ENCODE data around the gene CYBC1. TPM values are rescaled to one million over a fixed set of nuclear protein-coding genes. Genes with fewer than 3 reads are reported as not detected.

The CYBC1 gene
- total RNA-seq, 1 experiment from 2014 or later = 71.7 TPM

DNA sequence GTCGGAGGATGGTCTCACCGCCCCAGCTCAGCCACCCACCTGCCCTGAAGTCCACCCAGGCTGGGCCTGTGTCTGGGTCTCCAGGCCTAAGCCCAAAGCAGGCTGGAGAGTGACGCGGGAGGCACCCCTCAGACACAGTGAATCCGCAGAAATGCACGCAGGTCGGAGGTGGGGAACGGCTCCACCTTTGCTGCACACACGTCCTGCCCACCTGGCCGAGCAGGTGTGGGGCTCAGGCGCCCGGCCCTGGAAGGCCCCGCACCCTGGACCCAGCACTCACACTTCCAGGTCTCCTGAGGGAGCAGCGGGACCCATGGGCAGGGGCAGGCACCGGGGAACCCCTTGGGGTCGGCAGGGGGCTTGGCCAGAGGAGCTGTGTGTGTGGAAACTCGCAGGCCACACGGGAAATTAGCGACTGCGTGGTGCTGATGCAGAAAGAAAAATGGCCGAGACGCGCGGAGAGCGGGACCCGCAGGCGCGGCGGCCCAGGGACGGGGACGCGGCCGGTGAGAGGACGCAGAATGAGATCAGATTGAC is 10.7 kb downstream of the CYBC1 start:
- DNase-seq (ENCODE audit: low spot score) (no peak), ATAC-seq (no peak)
- TF ChIP-seq, protein P1, sequence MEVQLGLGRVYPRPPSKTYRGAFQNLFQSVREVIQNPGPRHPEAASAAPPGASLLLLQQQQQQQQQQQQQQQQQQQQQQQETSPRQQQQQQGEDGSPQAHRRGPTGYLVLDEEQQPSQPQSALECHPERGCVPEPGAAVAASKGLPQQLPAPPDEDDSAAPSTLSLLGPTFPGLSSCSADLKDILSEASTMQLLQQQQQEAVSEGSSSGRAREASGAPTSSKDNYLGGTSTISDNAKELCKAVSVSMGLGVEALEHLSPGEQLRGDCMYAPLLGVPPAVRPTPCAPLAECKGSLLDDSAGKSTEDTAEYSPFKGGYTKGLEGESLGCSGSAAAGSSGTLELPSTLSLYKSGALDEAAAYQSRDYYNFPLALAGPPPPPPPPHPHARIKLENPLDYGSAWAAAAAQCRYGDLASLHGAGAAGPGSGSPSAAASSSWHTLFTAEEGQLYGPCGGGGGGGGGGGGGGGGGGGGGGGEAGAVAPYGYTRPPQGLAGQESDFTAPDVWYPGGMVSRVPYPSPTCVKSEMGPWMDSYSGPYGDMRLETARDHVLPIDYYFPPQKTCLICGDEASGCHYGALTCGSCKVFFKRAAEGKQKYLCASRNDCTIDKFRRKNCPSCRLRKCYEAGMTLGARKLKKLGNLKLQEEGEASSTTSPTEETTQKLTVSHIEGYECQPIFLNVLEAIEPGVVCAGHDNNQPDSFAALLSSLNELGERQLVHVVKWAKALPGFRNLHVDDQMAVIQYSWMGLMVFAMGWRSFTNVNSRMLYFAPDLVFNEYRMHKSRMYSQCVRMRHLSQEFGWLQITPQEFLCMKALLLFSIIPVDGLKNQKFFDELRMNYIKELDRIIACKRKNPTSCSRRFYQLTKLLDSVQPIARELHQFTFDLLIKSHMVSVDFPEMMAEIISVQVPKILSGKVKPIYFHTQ (CRISPR knock-in tag; IDR thresholded peaks at IDR 0.05) = no peak
- TF ChIP-seq, protein P2, sequence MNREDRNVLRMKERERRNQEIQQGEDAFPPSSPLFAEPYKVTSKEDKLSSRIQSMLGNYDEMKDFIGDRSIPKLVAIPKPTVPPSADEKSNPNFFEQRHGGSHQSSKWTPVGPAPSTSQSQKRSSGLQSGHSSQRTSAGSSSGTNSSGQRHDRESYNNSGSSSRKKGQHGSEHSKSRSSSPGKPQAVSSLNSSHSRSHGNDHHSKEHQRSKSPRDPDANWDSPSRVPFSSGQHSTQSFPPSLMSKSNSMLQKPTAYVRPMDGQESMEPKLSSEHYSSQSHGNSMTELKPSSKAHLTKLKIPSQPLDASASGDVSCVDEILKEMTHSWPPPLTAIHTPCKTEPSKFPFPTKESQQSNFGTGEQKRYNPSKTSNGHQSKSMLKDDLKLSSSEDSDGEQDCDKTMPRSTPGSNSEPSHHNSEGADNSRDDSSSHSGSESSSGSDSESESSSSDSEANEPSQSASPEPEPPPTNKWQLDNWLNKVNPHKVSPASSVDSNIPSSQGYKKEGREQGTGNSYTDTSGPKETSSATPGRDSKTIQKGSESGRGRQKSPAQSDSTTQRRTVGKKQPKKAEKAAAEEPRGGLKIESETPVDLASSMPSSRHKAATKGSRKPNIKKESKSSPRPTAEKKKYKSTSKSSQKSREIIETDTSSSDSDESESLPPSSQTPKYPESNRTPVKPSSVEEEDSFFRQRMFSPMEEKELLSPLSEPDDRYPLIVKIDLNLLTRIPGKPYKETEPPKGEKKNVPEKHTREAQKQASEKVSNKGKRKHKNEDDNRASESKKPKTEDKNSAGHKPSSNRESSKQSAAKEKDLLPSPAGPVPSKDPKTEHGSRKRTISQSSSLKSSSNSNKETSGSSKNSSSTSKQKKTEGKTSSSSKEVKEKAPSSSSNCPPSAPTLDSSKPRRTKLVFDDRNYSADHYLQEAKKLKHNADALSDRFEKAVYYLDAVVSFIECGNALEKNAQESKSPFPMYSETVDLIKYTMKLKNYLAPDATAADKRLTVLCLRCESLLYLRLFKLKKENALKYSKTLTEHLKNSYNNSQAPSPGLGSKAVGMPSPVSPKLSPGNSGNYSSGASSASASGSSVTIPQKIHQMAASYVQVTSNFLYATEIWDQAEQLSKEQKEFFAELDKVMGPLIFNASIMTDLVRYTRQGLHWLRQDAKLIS (CRISPR knock-in tag; IDR thresholded peaks at IDR 0.05; ENCODE audit: borderline replicate concordance) = no peak
- TF ChIP-seq PRRX2 (CRISPR knock-in tag; IDR thresholded peaks at IDR 0.05) = no peak
- no peak for TF ChIP-seq OVOL2 (CRISPR knock-in tag; IDR thresholded peaks at IDR 0.05; ENCODE audit: borderline replicate concordance)
- no peak for TF ChIP-seq JUN (CRISPR knock-in tag; IDR thresholded peaks at IDR 0.05)
- Mint-ChIP-seq H3K27me3 (ENCODE audit: low read depth) (no peaks in the 10 kb centered on the region), H3K36me3 (peaks cover 4% of the 10 kb centered on the region; the same call in 1 of the 2 replicates), H3K4me3 (no peak overlapping the region), H3K9me3 (no peaks in the 10 kb centered on the region), H3K27ac (no peak overlapping the region), H3K4me1 (peaks cover 13% of the 10 kb centered on the region)
- POLR2A ChIA-PET = no interaction called here
- CTCF ChIA-PET = interaction anchor here (1.4 kb wide), 1 partner anchor 15 kb away, joined by 4 read pairs; no protein-coding TSS in a partner anchor

DNA sequence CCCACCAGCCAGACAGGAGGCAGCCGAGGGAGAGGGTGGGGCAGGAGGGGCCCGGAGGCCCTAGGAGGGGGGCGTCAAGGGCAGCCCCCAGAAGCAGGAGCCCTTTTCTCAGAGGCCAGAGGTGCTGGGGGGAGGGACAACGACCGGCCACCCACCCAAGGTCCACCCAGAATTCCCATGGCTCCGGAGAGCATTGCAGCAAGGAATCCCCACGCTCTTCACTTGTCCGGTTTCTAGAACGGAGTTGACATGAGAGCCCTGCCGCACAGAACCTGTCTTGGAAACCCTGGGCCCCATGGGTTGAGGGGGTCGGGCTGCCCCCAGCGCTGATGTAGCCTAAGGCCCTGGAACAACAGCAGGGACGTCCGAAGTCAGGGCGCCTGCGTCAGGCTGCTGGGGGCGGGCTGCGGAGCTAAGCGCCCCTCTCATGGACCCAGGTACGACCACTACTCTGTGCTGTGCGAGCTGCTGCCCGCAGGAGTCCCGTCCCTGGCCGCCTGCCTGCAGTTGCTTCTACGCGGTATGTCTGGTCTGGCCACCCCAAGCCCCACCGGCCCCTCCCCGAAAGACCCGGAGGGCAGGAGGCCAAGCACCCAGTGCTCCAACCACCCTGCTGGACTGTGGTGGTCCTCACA is 11.2 kb downstream of the CYBC1 start:
- H3K4me1 Mint-ChIP-seq = peaks cover 13% of the 10 kb centered on the region
- H3K9me3 Mint-ChIP-seq = no peaks in the 10 kb centered on the region
- ATAC-seq (no peak), DNase-seq (ENCODE audit: low spot score) (no peak)
- POLR2A ChIA-PET = no interaction called here
- H3K27me3 Mint-ChIP-seq (ENCODE audit: low read depth) = no peaks in the 10 kb centered on the region
- CTCF ChIA-PET = interaction anchor here (1.4 kb wide), 1 partner anchor 15 kb away, joined by 4 read pairs; no protein-coding TSS in a partner anchor
- H3K36me3 Mint-ChIP-seq = peaks cover 4% of the 10 kb centered on the region; the same call in 1 of the 2 replicates
- no peak overlapping the region for H3K27ac Mint-ChIP-seq
- no peak overlapping the region for H3K4me3 Mint-ChIP-seq
- TF ChIP-seq, protein P3, sequence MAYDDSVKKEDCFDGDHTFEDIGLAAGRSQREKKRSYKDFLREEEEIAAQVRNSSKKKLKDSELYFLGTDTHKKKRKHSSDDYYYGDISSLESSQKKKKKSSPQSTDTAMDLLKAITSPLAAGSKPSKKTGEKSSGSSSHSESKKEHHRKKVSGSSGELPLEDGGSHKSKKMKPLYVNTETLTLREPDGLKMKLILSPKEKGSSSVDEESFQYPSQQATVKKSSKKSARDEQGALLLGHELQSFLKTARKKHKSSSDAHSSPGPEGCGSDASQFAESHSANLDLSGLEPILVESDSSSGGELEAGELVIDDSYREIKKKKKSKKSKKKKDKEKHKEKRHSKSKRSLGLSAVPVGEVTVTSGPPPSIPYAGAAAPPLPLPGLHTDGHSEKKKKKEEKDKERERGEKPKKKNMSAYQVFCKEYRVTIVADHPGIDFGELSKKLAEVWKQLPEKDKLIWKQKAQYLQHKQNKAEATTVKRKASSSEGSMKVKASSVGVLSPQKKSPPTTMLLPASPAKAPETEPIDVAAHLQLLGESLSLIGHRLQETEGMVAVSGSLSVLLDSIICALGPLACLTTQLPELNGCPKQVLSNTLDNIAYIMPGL (CRISPR knock-in tag; IDR thresholded peaks at IDR 0.05) = no peak
- TF ChIP-seq ZNF416 (CRISPR knock-in tag; IDR thresholded peaks at IDR 0.05) (no peak), ZNF396 (CRISPR knock-in tag; IDR thresholded peaks at IDR 0.05; ENCODE audit: borderline replicate concordance) (no peak), ZBTB21 (CRISPR knock-in tag; IDR thresholded peaks at IDR 0.05; ENCODE audit: borderline replicate concordance) (no peak), OVOL2 (CRISPR knock-in tag; IDR thresholded peaks at IDR 0.05; ENCODE audit: borderline replicate concordance) (no peak), SOX15 (CRISPR knock-in tag; IDR thresholded peaks at IDR 0.05) (no peak), ZNF121 (CRISPR knock-in tag; IDR thresholded peaks at IDR 0.05) (no peak), FOXK1 (CRISPR knock-in tag; IDR thresholded peaks at IDR 0.05) (no peak)
- TF ChIP-seq, protein P4, sequence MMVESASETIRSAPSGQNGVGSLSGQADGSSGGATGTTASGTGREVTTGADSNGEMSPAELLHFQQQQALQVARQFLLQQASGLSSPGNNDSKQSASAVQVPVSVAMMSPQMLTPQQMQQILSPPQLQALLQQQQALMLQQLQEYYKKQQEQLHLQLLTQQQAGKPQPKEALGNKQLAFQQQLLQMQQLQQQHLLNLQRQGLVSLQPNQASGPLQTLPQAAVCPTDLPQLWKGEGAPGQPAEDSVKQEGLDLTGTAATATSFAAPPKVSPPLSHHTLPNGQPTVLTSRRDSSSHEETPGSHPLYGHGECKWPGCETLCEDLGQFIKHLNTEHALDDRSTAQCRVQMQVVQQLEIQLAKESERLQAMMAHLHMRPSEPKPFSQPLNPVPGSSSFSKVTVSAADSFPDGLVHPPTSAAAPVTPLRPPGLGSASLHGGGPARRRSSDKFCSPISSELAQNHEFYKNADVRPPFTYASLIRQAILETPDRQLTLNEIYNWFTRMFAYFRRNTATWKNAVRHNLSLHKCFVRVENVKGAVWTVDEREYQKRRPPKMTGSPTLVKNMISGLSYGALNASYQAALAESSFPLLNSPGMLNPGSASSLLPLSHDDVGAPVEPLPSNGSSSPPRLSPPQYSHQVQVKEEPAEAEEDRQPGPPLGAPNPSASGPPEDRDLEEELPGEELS (CRISPR knock-in tag; IDR thresholded peaks at IDR 0.05) = no peak
- TF ChIP-seq, protein P5, sequence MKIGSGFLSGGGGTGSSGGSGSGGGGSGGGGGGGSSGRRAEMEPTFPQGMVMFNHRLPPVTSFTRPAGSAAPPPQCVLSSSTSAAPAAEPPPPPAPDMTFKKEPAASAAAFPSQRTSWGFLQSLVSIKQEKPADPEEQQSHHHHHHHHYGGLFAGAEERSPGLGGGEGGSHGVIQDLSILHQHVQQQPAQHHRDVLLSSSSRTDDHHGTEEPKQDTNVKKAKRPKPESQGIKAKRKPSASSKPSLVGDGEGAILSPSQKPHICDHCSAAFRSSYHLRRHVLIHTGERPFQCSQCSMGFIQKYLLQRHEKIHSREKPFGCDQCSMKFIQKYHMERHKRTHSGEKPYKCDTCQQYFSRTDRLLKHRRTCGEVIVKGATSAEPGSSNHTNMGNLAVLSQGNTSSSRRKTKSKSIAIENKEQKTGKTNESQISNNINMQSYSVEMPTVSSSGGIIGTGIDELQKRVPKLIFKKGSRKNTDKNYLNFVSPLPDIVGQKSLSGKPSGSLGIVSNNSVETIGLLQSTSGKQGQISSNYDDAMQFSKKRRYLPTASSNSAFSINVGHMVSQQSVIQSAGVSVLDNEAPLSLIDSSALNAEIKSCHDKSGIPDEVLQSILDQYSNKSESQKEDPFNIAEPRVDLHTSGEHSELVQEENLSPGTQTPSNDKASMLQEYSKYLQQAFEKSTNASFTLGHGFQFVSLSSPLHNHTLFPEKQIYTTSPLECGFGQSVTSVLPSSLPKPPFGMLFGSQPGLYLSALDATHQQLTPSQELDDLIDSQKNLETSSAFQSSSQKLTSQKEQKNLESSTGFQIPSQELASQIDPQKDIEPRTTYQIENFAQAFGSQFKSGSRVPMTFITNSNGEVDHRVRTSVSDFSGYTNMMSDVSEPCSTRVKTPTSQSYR (CRISPR knock-in tag; IDR thresholded peaks at IDR 0.05) = no peak

All from WTC11 (cell line).